ENCODE results near the gene MYOF.
"Not testable (repeated sequence)": the region's sequence is repeated elsewhere in the genome, so short reads cannot be mapped to it uniquely, and the experiment has no call there.

Gene MYOF

GRCh38 chr10:93454146-93454545, 28.0 kb downstream of the MYOF start:
- no peak overlapping the region for H3K4me3 ChIP-seq (ENCODE audit: low read depth, low read length)
- H3K36me3 ChIP-seq (ENCODE audit: control insufficient read depth, insufficient read depth, low read length) = no peaks in the 10 kb centered on the region
- peaks cover 7% of the 10 kb centered on the region; the same call in 1 of the 2 replicates for H3K4me1 ChIP-seq (ENCODE audit: control insufficient read depth, insufficient read depth, low read length)
- no peak overlapping the region for H3K27ac ChIP-seq (ENCODE audit: low read depth, low read length)
- H3K9ac ChIP-seq (ENCODE audit: low read length) = no peak overlapping the region
- H3K9me3 ChIP-seq (ENCODE audit: control insufficient read depth, insufficient read depth, low read depth, low read length) = no peaks in the 10 kb centered on the region
- no peaks in the 10 kb centered on the region for H3K27me3 ChIP-seq (ENCODE audit: control insufficient read depth, insufficient read depth, low read length)

- H3K4me3 ChIP-seq (ENCODE audit: low read depth, low read length) = no peak overlapping the region
- no peak overlapping the region for H3K9ac ChIP-seq (ENCODE audit: low read length)
- H3K36me3 ChIP-seq (ENCODE audit: control insufficient read depth, insufficient read depth, low read length) = no peaks in the 10 kb centered on the region
- no peaks in the 10 kb centered on the region for H3K9me3 ChIP-seq (ENCODE audit: control insufficient read depth, insufficient read depth, low read depth, low read length)
- peaks cover under 1% of the 10 kb centered on the region; the same call in 1 of the 2 replicates for H3K4me1 ChIP-seq (ENCODE audit: control insufficient read depth, insufficient read depth, low read length)
- H3K27me3 ChIP-seq (ENCODE audit: control insufficient read depth, insufficient read depth, low read length) = no peaks in the 10 kb centered on the region
- H3K27ac ChIP-seq (ENCODE audit: low read depth, low read length) = no peak overlapping the region
Observed at GRCh38 chr10:93452143-93452542, 30.0 kb downstream of the MYOF start.

GRCh38 chr10:93451244-93451947, 30.7 kb downstream of the MYOF start:
- H3K27ac ChIP-seq (ENCODE audit: low read depth, low read length) = no peak overlapping the region
- H3K4me3 ChIP-seq (ENCODE audit: low read depth, low read length) = no peak overlapping the region
- H3K27me3 ChIP-seq (ENCODE audit: control insufficient read depth, insufficient read depth, low read length) = no peaks in the 10 kb centered on the region
- H3K36me3 ChIP-seq (ENCODE audit: control insufficient read depth, insufficient read depth, low read length) = no peaks in the 10 kb centered on the region
- H3K9me3 ChIP-seq (ENCODE audit: control insufficient read depth, insufficient read depth, low read depth, low read length) = no peaks in the 10 kb centered on the region
- H3K4me1 ChIP-seq (ENCODE audit: control insufficient read depth, insufficient read depth, low read length) = peaks cover 8% of the 10 kb centered on the region
- no peak overlapping the region for H3K9ac ChIP-seq (ENCODE audit: low read length)

- peaks cover 25% of the 10 kb centered on the region for H3K4me1 ChIP-seq (ENCODE audit: control insufficient read depth, insufficient read depth, low read length)
- H3K9ac ChIP-seq (ENCODE audit: low read length) = no peak overlapping the region
Observed at GRCh38 chr10:93447970-93448369, 34.2 kb downstream of the MYOF start.

GRCh38 chr10:93447019-93447418, 35.1 kb downstream of the MYOF start:
- Histone ChIP-seq H3K4me1 (ENCODE audit: control insufficient read depth, insufficient read depth, low read length) (peaks cover 31% of the 10 kb centered on the region), H3K36me3 (ENCODE audit: control insufficient read depth, insufficient read depth, low read length) (no peaks in the 10 kb centered on the region), H3K9ac (ENCODE audit: low read length) (no peak overlapping the region), H3K9me3 (ENCODE audit: control insufficient read depth, insufficient read depth, low read depth, low read length) (no peaks in the 10 kb centered on the region), H3K27ac (ENCODE audit: low read depth, low read length) (no peak overlapping the region), H3K27me3 (ENCODE audit: control insufficient read depth, insufficient read depth, low read length) (no peaks in the 10 kb centered on the region), H3K4me3 (ENCODE audit: low read depth, low read length) (no peak overlapping the region)

More at GRCh38 chr10:93447970-93448369, 34.2 kb downstream of the MYOF start:
- Histone ChIP-seq H3K4me3 (ENCODE audit: low read depth, low read length) (no peak overlapping the region), H3K27me3 (ENCODE audit: control insufficient read depth, insufficient read depth, low read length) (no peaks in the 10 kb centered on the region), H3K9me3 (ENCODE audit: control insufficient read depth, insufficient read depth, low read depth, low read length) (no peaks in the 10 kb centered on the region), H3K36me3 (ENCODE audit: control insufficient read depth, insufficient read depth, low read length) (no peaks in the 10 kb centered on the region), H3K27ac (ENCODE audit: low read depth, low read length) (no peak overlapping the region)

GRCh38 chr10:93445978-93446720, 36.0 kb downstream of the MYOF start:
- Histone ChIP-seq H3K9ac (ENCODE audit: low read length) (peak overlapping the region; percentile 25), H3K4me1 (ENCODE audit: control insufficient read depth, insufficient read depth, low read length) (peaks cover 33% of the 10 kb centered on the region), H3K27ac (ENCODE audit: low read depth, low read length) (peak overlapping the region; percentile 75), H3K36me3 (ENCODE audit: control insufficient read depth, insufficient read depth, low read length) (no peaks in the 10 kb centered on the region), H3K4me3 (ENCODE audit: low read depth, low read length) (no peak overlapping the region), H3K27me3 (ENCODE audit: control insufficient read depth, insufficient read depth, low read length) (no peaks in the 10 kb centered on the region), H3K9me3 (ENCODE audit: control insufficient read depth, insufficient read depth, low read depth, low read length) (no peaks in the 10 kb centered on the region)

GRCh38 chr10:93445097-93445960, 36.8 kb downstream of the MYOF start:
- H3K27ac ChIP-seq (ENCODE audit: low read depth, low read length) = peak overlapping the region; percentile 75
- no peaks in the 10 kb centered on the region for H3K9me3 ChIP-seq (ENCODE audit: control insufficient read depth, insufficient read depth, low read depth, low read length)
- H3K4me1 ChIP-seq (ENCODE audit: control insufficient read depth, insufficient read depth, low read length) = peaks cover 38% of the 10 kb centered on the region
- peak overlapping the region; percentile 4; the same call in 1 of the 2 replicates for H3K4me3 ChIP-seq (ENCODE audit: low read depth, low read length)
- H3K36me3 ChIP-seq (ENCODE audit: control insufficient read depth, insufficient read depth, low read length) = no peaks in the 10 kb centered on the region
- H3K9ac ChIP-seq (ENCODE audit: low read length) = peak overlapping the region; percentile 15
- no peaks in the 10 kb centered on the region for H3K27me3 ChIP-seq (ENCODE audit: control insufficient read depth, insufficient read depth, low read length)

- Histone ChIP-seq H3K27me3 (ENCODE audit: control insufficient read depth, insufficient read depth, low read length) (no peaks in the 10 kb centered on the region), H3K27ac (ENCODE audit: low read depth, low read length) (no peak overlapping the region), H3K36me3 (ENCODE audit: control insufficient read depth, insufficient read depth, low read length) (no peaks in the 10 kb centered on the region), H3K9me3 (ENCODE audit: control insufficient read depth, insufficient read depth, low read depth, low read length) (no peaks in the 10 kb centered on the region), H3K4me1 (ENCODE audit: control insufficient read depth, insufficient read depth, low read length) (peaks cover 50% of the 10 kb centered on the region), H3K4me3 (ENCODE audit: low read depth, low read length) (no peak overlapping the region), H3K9ac (ENCODE audit: low read length) (no peak overlapping the region)
Observed at GRCh38 chr10:93443481-93443880, 38.7 kb downstream of the MYOF start.

- peaks cover 58% of the 10 kb centered on the region for H3K4me1 ChIP-seq (ENCODE audit: control insufficient read depth, insufficient read depth, low read length)
- not testable (repeated sequence) for H3K27ac ChIP-seq (ENCODE audit: low read depth, low read length); H3K9me3 ChIP-seq (ENCODE audit: control insufficient read depth, insufficient read depth, low read depth, low read length); H3K9ac ChIP-seq (ENCODE audit: low read length); H3K4me3 ChIP-seq (ENCODE audit: low read depth, low read length); H3K36me3 ChIP-seq (ENCODE audit: control insufficient read depth, insufficient read depth, low read length); H3K27me3 ChIP-seq (ENCODE audit: control insufficient read depth, insufficient read depth, low read length)
Observed at GRCh38 chr10:93442721-93443120, 39.4 kb downstream of the MYOF start.

- Histone ChIP-seq H3K27ac (ENCODE audit: low read depth, low read length) (no peak overlapping the region), H3K27me3 (ENCODE audit: control insufficient read depth, insufficient read depth, low read length) (no peaks in the 10 kb centered on the region), H3K4me1 (ENCODE audit: control insufficient read depth, insufficient read depth, low read length) (peaks cover 62% of the 10 kb centered on the region), H3K36me3 (ENCODE audit: control insufficient read depth, insufficient read depth, low read length) (no peaks in the 10 kb centered on the region), H3K9me3 (ENCODE audit: control insufficient read depth, insufficient read depth, low read depth, low read length) (no peaks in the 10 kb centered on the region), H3K9ac (ENCODE audit: low read length) (no peak overlapping the region), H3K4me3 (ENCODE audit: low read depth, low read length) (no peak overlapping the region)
Observed at GRCh38 chr10:93440591-93441091, 41.5 kb downstream of the MYOF start.
